Ovary (tissue), 9 donors: ENCODE data around the gene AGMO. TPM values are rescaled to one million over a fixed set of nuclear protein-coding genes. Genes with fewer than 3 reads are reported as not detected.

ENCODE experiments used
- DNase-seq, 5 donors: peaks; one replicate each; pipeline ENCODE4 v3.0.0-alpha.2; 2019 to 2020
- H3K27ac ChIP-seq, 2 donors: fragments of 200-600 bp; one replicate each; pipeline versions ENCODE4 v1.5.1 to v1.8.0; 2019 to 2022
- H3K27me3 ChIP-seq: fragments of 200-600 bp; one replicate; pipeline ENCODE4 v1.8.0; 2022
- H3K36me3 ChIP-seq: fragments of 200-600 bp; sonication (generic); one replicate; pipeline ENCODE4 v1.5.1; 2019
- H3K4me1 ChIP-seq: one replicate; pipeline ENCODE4 v1.8.1; 2013; ENCODE audit warnings: mild to moderate bottlenecking, moderate library complexity; ENCODE audit not compliant: insufficient read depth
- H3K4me3 ChIP-seq: fragments of 200-600 bp; sonication (generic); one replicate; pipeline ENCODE4 v1.5.1; 2017
- H3K9me3 ChIP-seq, 2 donors: fragments of 200-600 bp in 1 of 2; sonication (generic) in 1 of 2; one replicate each; pipeline versions ENCODE4 v1.5.1 to v1.8.1; 2013 to 2019; ENCODE audit warnings: mild to moderate bottlenecking in 1 of 2, moderate library complexity in 1 of 2
- EP300 ChIP-seq: sonication (generic); formaldehyde crosslinking; IDR thresholded peaks from one replicate; pipeline ENCODE4 v1.6.1; 2017; ENCODE audit warnings: antibody characterized with exemption
- POLR2A ChIP-seq: fragments of 450-650 bp; IDR thresholded peaks from one replicate; pipeline ENCODE4 v1.6.1; 2017; ENCODE audit warnings: antibody characterized with exemption, mild to moderate bottlenecking, moderate library complexity
- WGBS, 3 donors: extraction: QIAGEN DNeasy Blood & Tissue Kit in 1 of 3; methylation state at CpG; one replicate each; pipeline versions ENCODE4 v1.1.5 to v1.1.7; 2013 to 2017; 5-methylcytosine and 5-hydroxymethylcytosine counted together
- intact Hi-C, 4 donors: fragments of 100-400 bp; cut with DNase I; formaldehyde crosslinking; loops; one replicate each; pipeline versions ENCODE4 v1.11.0 to v1.15.1; 2022 to 2023
- polyA plus RNA-seq, 2 donors: library from polyadenylated mRNA; stranded (reverse); fragments of 200-250 nt in 1 of 2; fragments of 350-450 nt in 1 of 2; fragmentation: Illumina TruSeq in 1 of 2; extraction: RNeasy Lipid Tissue Mini Kit (QIAGEN cat#74804) in 1 of 2; gene quantifications; one replicate each; pipeline ENCODE4 v1.2.3, GENCODE V29; 2013 to 2014
- total RNA-seq, 7 donors: library from RNA; depleted of rRNA in 2 of 7; stranded (reverse); fragments of >200 nt in 2 of 7; fragmentation: NEBNext Ultra II Directional in 3 of 7; extraction: Animal tissue kit (Norgen Biotek cat#: 25700) in 3 of 7; gene quantifications; one replicate each; pipeline versions ENCODE4 v1.1.0 to v1.2.4, GENCODE V29; 2016 to 2023
- TF ChIP-seq, protein P1 (sequence below), 3 donors: fragments of 450-650 bp in 2 of 3; fragments of 200-600 bp in 1 of 3; IDR thresholded peaks; one replicate each; pipeline versions ENCODE4 v1.5.1 to v1.8.0; 2016 to 2022; ENCODE audit warnings: antibody characterized with exemption in 3 of 3, mild to moderate bottlenecking in 1 of 3
- donor health status: DM: no; HTN: no; CAD: no; lungs with moderate emphysema.
- donor health status: DM: no; HTN: no; CAD: no.
- donor health status: Bipolar disorder and iron deficiency.
- donor health status: DM: yes; HTN: yes; CAD: no.
- donor health status: DM: no; HTN: no; CAD: no.
- donor health status: DM: yes; HTN: yes; CAD: no.

Gene AGMO
- total and polyA plus RNA-seq, 9 donors: 0.15 to 0.44 (median 0.33) TPM; not detected in 4

DNA sequence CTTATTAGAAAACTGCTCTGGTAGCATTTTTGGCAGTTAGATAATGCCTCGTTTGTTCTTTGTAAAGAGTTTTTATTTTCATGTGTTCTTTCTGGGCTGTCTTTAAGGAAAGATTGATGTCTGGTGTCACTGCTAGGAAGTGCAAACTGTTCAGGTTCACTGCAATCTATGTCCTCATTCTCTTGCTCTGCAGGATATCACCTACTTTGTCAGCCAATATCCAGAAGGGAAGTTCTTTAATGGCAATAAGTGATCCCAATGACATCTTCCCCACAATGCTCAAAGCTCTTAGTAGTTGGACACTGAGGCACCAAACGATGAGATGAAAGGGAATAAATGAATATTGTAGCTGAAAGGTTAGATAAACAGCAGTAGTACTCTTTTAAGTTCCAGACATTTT, 115.1 kb downstream of the AGMO start:
- Histone ChIP-seq H3K27me3 (no peaks in the 10 kb centered on the region), H3K9me3 (no peaks in the 10 kb centered on the region), H3K4me1 (no peaks in the 10 kb centered on the region), H3K36me3 (no peaks in the 10 kb centered on the region), H3K4me3 (no peak overlapping the region), H3K27ac (no peak overlapping the region)
- intact Hi-C loops: no loop called here
- WGBS, 3 donors: 29 to 35% (median 29%) methylated on average over 2 of the region's 2 CpGs
- DNase-seq: no peak
- TF ChIP-seq POLR2A (no peak), EP300 (no peak)
- TF ChIP-seq, protein P1, sequence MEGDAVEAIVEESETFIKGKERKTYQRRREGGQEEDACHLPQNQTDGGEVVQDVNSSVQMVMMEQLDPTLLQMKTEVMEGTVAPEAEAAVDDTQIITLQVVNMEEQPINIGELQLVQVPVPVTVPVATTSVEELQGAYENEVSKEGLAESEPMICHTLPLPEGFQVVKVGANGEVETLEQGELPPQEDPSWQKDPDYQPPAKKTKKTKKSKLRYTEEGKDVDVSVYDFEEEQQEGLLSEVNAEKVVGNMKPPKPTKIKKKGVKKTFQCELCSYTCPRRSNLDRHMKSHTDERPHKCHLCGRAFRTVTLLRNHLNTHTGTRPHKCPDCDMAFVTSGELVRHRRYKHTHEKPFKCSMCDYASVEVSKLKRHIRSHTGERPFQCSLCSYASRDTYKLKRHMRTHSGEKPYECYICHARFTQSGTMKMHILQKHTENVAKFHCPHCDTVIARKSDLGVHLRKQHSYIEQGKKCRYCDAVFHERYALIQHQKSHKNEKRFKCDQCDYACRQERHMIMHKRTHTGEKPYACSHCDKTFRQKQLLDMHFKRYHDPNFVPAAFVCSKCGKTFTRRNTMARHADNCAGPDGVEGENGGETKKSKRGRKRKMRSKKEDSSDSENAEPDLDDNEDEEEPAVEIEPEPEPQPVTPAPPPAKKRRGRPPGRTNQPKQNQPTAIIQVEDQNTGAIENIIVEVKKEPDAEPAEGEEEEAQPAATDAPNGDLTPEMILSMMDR (IDR thresholded peaks at IDR 0.05): no peak

DNA sequence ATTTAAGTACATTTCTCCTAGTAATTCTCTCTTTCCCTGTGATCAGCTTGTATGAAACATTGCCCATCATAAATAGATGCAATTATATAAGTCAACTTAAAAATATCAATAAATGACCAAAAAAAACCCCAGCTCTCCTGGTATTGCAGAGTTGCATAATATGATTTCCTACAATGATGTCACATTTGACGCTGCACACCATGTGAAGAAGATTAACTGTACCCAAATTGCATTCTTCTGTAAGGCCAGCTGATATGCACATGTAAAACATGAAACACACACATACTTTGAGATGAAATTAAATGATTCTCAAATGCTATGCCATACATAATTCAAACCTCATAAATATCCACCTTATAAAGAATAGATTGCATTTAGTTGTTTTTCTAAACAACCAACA, 115.5 kb downstream of the AGMO start:
- no peak for DNase-seq
- Histone ChIP-seq H3K27ac (no peak overlapping the region), H3K36me3 (no peaks in the 10 kb centered on the region), H3K9me3 (no peaks in the 10 kb centered on the region), H3K4me1 (no peaks in the 10 kb centered on the region), H3K4me3 (no peak overlapping the region), H3K27me3 (no peaks in the 10 kb centered on the region)
- intact Hi-C loops: no loop called here
- TF ChIP-seq POLR2A: no peak
- TF ChIP-seq EP300: no peak
- TF ChIP-seq, protein P1 (IDR thresholded peaks at IDR 0.05): no peak
- 0 to 35% (median 0%) methylated on average over 1 of the region's 1 CpG for WGBS, 3 donors

DNA sequence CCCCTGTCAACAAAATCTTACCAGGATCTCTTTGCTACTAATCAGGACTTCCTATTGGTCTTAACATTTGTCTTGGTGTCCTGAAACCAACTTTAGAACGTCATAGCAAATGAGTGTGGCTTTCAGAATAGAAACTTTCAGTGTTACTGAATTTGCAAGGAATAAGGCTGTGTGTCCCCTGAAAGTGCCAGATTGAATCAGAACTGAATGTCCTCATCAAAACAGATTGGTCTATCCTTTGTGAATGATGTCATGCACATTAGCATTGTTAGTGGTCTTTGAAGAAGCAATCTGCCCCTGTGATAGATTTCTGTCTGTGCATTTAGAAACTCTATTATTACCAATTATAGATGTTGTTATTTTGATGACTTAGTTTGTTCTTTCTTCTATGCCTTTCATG, 119.9 kb downstream of the AGMO start:
- Histone ChIP-seq H3K27me3 (no peaks in the 10 kb centered on the region), H3K9me3 (no peaks in the 10 kb centered on the region), H3K27ac (no peak overlapping the region), H3K4me1 (no peaks in the 10 kb centered on the region), H3K4me3 (no peak overlapping the region), H3K36me3 (no peaks in the 10 kb centered on the region)
- DNase-seq: no peak
- intact Hi-C loops: no loop called here
- 80 to 92% (median 85%) methylated on average over 1 of the region's 1 CpG for WGBS, 3 donors
- no peak for TF ChIP-seq EP300

DNA sequence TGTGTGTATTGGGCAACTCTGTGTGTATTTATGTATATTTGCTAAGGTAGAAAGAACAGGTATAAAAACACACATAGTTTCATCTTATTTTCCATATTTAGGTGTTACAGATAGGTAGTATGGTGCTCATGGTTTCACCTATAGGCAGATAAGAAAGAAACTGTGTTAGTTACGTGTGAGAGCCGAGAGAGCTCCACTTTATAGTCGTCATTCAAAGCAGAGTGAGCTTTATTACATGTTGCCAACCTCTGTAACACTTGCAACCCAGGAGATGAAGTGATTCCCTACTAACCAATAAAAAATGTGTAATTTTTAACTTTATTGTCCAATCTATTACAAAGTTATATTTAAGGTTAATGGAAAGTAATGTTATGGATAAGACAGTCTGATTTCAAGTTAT, 121.3 kb downstream of the AGMO start:
- 96 to 97% (median 96%) methylated on average over 3 of the region's 3 CpGs for WGBS, 3 donors
- H3K9me3 ChIP-seq: no peaks in the 10 kb centered on the region
- DNase-seq: no peak
- H3K27me3 ChIP-seq: no peaks in the 10 kb centered on the region
- TF ChIP-seq, protein P1 (IDR thresholded peaks at IDR 0.05): no peak
- no peak for TF ChIP-seq POLR2A
- TF ChIP-seq EP300: no peak
- intact Hi-C loops: no loop called here
- H3K4me1 ChIP-seq: no peaks in the 10 kb centered on the region
- H3K27ac ChIP-seq: no peak overlapping the region
- H3K36me3 ChIP-seq: no peaks in the 10 kb centered on the region
- no peak overlapping the region for H3K4me3 ChIP-seq

DNA sequence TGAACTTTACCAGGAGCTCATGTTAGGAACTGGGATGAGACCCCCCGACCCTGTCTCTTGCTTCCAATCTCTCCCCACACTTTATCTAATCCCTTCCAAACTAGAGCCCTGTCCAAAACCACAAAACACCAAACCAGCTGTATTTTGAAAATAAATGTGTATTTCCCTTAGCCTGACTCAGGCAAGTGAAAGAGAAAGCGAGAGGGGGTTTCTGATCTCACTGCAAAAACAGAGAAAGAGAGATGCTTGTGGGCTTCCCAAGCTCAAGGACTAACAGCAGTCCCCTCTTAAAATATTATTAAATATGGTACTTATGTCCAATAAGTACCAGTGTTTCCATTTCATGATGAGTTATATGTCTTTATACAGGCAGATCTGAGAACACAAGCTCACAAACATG, 122.0 kb downstream of the AGMO start:
- TF ChIP-seq, protein P1 (IDR thresholded peaks at IDR 0.05): no peak
- no peak for TF ChIP-seq POLR2A
- TF ChIP-seq EP300: no peak
- 20 to 34% (median 31%) methylated on average over 2 of the region's 2 CpGs for WGBS, 3 donors
- no peak for DNase-seq
- intact Hi-C loops: no loop called here
- no peaks in the 10 kb centered on the region for H3K4me1 ChIP-seq
- no peaks in the 10 kb centered on the region for H3K36me3 ChIP-seq
- no peaks in the 10 kb centered on the region for H3K27me3 ChIP-seq
- H3K9me3 ChIP-seq: no peaks in the 10 kb centered on the region
- H3K27ac ChIP-seq: no peak overlapping the region
- no peak overlapping the region for H3K4me3 ChIP-seq
